Measurements from ENCODE around the gene PBX4. TPM values are rescaled to one million over a fixed set of nuclear protein-coding genes. Genes with fewer than 3 reads are reported as not detected.
A peak's percentile ranks its signal among the peaks of the same experiment; 100 is the strongest.

The PBX4 gene
- total RNA-seq, 3 donors from 2014 or later (not counting 1 experiment from before 2014, with no cell fraction given), result 10.7 to 15.9 (median 11.1) TPM

DNA sequence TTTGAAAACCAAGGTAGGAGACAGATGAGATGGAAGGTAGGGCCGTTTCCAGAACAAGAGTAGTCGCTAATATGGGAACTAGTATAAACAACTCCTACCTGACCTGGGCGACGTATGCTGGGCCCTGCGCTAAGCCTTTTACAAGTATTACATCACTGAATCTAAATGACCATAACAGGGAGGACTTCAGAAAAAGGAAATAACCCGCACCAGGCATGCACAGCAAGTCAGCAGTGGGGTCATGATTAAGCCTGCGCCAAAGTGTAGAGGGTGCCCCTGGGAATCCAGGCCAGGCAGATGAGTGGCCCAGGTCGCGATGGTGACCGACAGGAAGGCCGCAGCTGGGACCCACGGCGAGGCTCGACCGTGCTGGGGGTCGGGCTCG, 44.4 kb upstream of the PBX4 start:
- Histone ChIP-seq H3K36me3 (ENCODE audit: control insufficient read depth, insufficient read depth, low read length) (peaks cover 18% of the 10 kb centered on the region), H3K27ac (ENCODE audit: low read length) (peak overlapping the region; percentile 100), H3K9me3 (ENCODE audit: control insufficient read depth, insufficient read depth, low read length) (peaks cover 12% of the 10 kb centered on the region), H3K4me3 (ENCODE audit: low read length) (peak overlapping the region; percentile 60), H3K4me1 (ENCODE audit: control insufficient read depth, insufficient read depth, low read length) (peaks cover 53% of the 10 kb centered on the region), H3K27me3 (ENCODE audit: control insufficient read depth, insufficient read depth, low read length) (no peaks in the 10 kb centered on the region)
- DNase-seq (no peak), ATAC-seq (no peak)
- no peaks in the 10 kb centered on the region for H3K36me3 Mint-ChIP-seq
- 16% methylated on average over 17 of the region's 17 CpGs for WGBS (ENCODE audit: insufficient coverage)
- intact Hi-C loops (cut with micrococcal nuclease), result no loop called here
- TF ChIP-seq, protein P1, sequence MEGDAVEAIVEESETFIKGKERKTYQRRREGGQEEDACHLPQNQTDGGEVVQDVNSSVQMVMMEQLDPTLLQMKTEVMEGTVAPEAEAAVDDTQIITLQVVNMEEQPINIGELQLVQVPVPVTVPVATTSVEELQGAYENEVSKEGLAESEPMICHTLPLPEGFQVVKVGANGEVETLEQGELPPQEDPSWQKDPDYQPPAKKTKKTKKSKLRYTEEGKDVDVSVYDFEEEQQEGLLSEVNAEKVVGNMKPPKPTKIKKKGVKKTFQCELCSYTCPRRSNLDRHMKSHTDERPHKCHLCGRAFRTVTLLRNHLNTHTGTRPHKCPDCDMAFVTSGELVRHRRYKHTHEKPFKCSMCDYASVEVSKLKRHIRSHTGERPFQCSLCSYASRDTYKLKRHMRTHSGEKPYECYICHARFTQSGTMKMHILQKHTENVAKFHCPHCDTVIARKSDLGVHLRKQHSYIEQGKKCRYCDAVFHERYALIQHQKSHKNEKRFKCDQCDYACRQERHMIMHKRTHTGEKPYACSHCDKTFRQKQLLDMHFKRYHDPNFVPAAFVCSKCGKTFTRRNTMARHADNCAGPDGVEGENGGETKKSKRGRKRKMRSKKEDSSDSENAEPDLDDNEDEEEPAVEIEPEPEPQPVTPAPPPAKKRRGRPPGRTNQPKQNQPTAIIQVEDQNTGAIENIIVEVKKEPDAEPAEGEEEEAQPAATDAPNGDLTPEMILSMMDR (IDR thresholded peaks at IDR 0.05), result no peak
- peak overlapping the region; percentile 94 for H3K4me3 Mint-ChIP-seq
- H3K27me3 Mint-ChIP-seq (ENCODE audit: low read depth in 2 of 2), result no peaks in the 10 kb centered on the region
- H3K9me3 Mint-ChIP-seq, result no peaks in the 10 kb centered on the region
- peak overlapping the region; percentile 95 to 98 for H3K27ac Mint-ChIP-seq
- H3K4me1 Mint-ChIP-seq, result peaks cover 28 to 30% of the 10 kb centered on the region in 2 donors

DNA sequence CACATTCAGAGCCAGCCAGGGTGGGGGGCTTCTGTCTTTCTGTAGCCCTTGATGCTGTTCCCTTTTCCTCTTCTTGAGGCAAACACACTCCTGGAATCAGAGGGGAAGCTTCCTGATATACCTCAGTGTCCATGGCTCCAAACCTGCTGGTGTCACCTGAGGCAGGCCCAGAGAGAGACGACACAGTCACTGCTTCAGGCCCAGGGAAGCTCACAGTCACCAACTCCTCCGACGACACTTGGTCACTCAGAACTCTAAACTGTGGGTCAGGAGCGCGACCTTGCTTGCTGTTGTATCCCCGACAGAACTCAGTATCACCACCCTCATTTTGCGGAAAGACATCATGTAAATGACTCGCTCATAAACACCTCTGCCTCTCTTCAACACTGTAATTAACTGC, 43.9 kb upstream of the PBX4 start:
- H3K27me3 ChIP-seq (ENCODE audit: control insufficient read depth, insufficient read depth, low read length), result no peaks in the 10 kb centered on the region
- H3K4me1 ChIP-seq (ENCODE audit: control insufficient read depth, insufficient read depth, low read length), result peaks cover 48% of the 10 kb centered on the region
- 84% methylated on average over 8 of the region's 8 CpGs for WGBS (ENCODE audit: insufficient coverage)
- peak overlapping the region; percentile 94 for H3K4me3 Mint-ChIP-seq
- H3K9me3 Mint-ChIP-seq, result no peaks in the 10 kb centered on the region
- peak overlapping the region; percentile 100 for H3K27ac ChIP-seq (ENCODE audit: low read length)
- H3K27me3 Mint-ChIP-seq (ENCODE audit: low read depth in 2 of 2), result no peaks in the 10 kb centered on the region
- H3K36me3 ChIP-seq (ENCODE audit: control insufficient read depth, insufficient read depth, low read length), result peaks cover 23% of the 10 kb centered on the region
- TF ChIP-seq, protein P1 (IDR thresholded peaks at IDR 0.05), result no peak
- H3K27ac Mint-ChIP-seq, result peak overlapping the region; percentile 95 to 98
- intact Hi-C loops (cut with micrococcal nuclease), result no loop called here
- H3K4me3 ChIP-seq (ENCODE audit: low read length), result peak overlapping the region; percentile 60
- H3K36me3 Mint-ChIP-seq, result no peaks in the 10 kb centered on the region
- no peak for DNase-seq
- peaks cover 8% of the 10 kb centered on the region for H3K9me3 ChIP-seq (ENCODE audit: control insufficient read depth, insufficient read depth, low read length)
- ATAC-seq, result no peak
- H3K4me1 Mint-ChIP-seq, result peaks cover 28 to 30% of the 10 kb centered on the region in 2 donors

- Histone ChIP-seq H3K4me3 (ENCODE audit: low read length) (no peak overlapping the region), H3K9me3 (ENCODE audit: control insufficient read depth, insufficient read depth, low read length) (peaks cover 3% of the 10 kb centered on the region), H3K4me1 (ENCODE audit: control insufficient read depth, insufficient read depth, low read length) (peaks cover 42% of the 10 kb centered on the region), H3K36me3 (ENCODE audit: control insufficient read depth, insufficient read depth, low read length) (peaks cover 29% of the 10 kb centered on the region), H3K27me3 (ENCODE audit: control insufficient read depth, insufficient read depth, low read length) (no peaks in the 10 kb centered on the region), H3K27ac (ENCODE audit: low read length) (peak overlapping the region; percentile 100)
- no peaks in the 10 kb centered on the region for H3K9me3 Mint-ChIP-seq
- WGBS (ENCODE audit: insufficient coverage), result 80% methylated on average over 17 of the region's 18 CpGs
- peaks cover 28 to 30% of the 10 kb centered on the region in 2 donors for H3K4me1 Mint-ChIP-seq
- TF ChIP-seq, protein P1 (IDR thresholded peaks at IDR 0.05), result no peak
- peak in 1 of 2 donors; percentile 71 for DNase-seq
- no peak for ATAC-seq
- no peaks in the 10 kb centered on the region for H3K36me3 Mint-ChIP-seq
- peak overlapping the region; percentile 95 to 98 for H3K27ac Mint-ChIP-seq
- intact Hi-C loops (cut with micrococcal nuclease), result no loop called here
- peak overlapping the region; percentile 94 for H3K4me3 Mint-ChIP-seq
- no peaks in the 10 kb centered on the region for H3K27me3 Mint-ChIP-seq (ENCODE audit: low read depth in 2 of 2)
Observed at GRCh38 chr19:19661675-19662251, 43.3 kb upstream of the PBX4 start.
